Measurements from ENCODE around the gene FAM193A. TPM values are rescaled to one million over a fixed set of nuclear protein-coding genes. Genes with fewer than 3 reads are reported as not detected.
"Not testable (repeated sequence)": the region's sequence is repeated elsewhere in the genome, so short reads cannot be mapped to it uniquely, and the experiment has no call there.

The FAM193A gene
- total and polyA plus RNA-seq, 9 donors: 12.9 to 24.2 (median 19.7) TPM

GRCh38 chr4:2515830-2516550 is 20.5 kb upstream of the FAM193A start:
- Histone ChIP-seq H3K4me3 (ENCODE audit: low read length) (no peak overlapping the region), H3K36me3 (ENCODE audit: control insufficient read depth, insufficient read depth, low read length) (peaks cover 44% of the 10 kb centered on the region), H3K4me1 (ENCODE audit: control insufficient read depth, insufficient read depth, low read length) (peaks cover 6% of the 10 kb centered on the region), H3K27ac (ENCODE audit: low read length) (no peak overlapping the region), H3K27me3 (ENCODE audit: control insufficient read depth, insufficient read depth, low read length) (no peaks in the 10 kb centered on the region), H3K9me3 (replicated peaks; ENCODE audit: control insufficient read depth, low read depth, low read length) (no peaks in the 10 kb centered on the region)
- DNase-seq: peak; percentile 80
- 43% methylated on average over 2 of the region's 4 CpGs for WGBS (ENCODE audit: insufficient coverage)

- WGBS (ENCODE audit: insufficient coverage): no CpG with 5 or more reads among the region's 2 CpGs
- Histone ChIP-seq H3K4me1 (ENCODE audit: control insufficient read depth, insufficient read depth, low read length) (peaks cover 6% of the 10 kb centered on the region), H3K36me3 (ENCODE audit: control insufficient read depth, insufficient read depth, low read length) (peaks cover 41% of the 10 kb centered on the region), H3K27ac (ENCODE audit: low read length) (no peak overlapping the region), H3K4me3 (ENCODE audit: low read length) (no peak overlapping the region), H3K27me3 (ENCODE audit: control insufficient read depth, insufficient read depth, low read length) (no peaks in the 10 kb centered on the region), H3K9me3 (replicated peaks; ENCODE audit: control insufficient read depth, low read depth, low read length) (no peaks in the 10 kb centered on the region)
- DNase-seq: no peak
Measured at GRCh38 chr4:2516635-2517034, 19.8 kb upstream of the FAM193A start.

GRCh38 chr4:2526559-2526958 is 9.9 kb upstream of the FAM193A start:
- 94% methylated on average over 2 of the region's 9 CpGs for WGBS (ENCODE audit: insufficient coverage)
- H3K4me1 ChIP-seq (ENCODE audit: control insufficient read depth, insufficient read depth, low read length): no peaks in the 10 kb centered on the region
- no peak overlapping the region for H3K4me3 ChIP-seq (ENCODE audit: low read length)
- H3K27me3 ChIP-seq (ENCODE audit: control insufficient read depth, insufficient read depth, low read length): no peaks in the 10 kb centered on the region
- H3K9me3 ChIP-seq (replicated peaks; ENCODE audit: control insufficient read depth, low read depth, low read length): no peaks in the 10 kb centered on the region
- no peaks in the 10 kb centered on the region for H3K36me3 ChIP-seq (ENCODE audit: control insufficient read depth, insufficient read depth, low read length)
- H3K27ac ChIP-seq (ENCODE audit: low read length): no peak overlapping the region
- no peak for DNase-seq

- no peaks in the 10 kb centered on the region for H3K9me3 ChIP-seq (replicated peaks; ENCODE audit: control insufficient read depth, low read depth, low read length)
- no peak for DNase-seq
- peaks cover 17% of the 10 kb centered on the region for H3K4me1 ChIP-seq (ENCODE audit: control insufficient read depth, insufficient read depth, low read length)
- H3K27ac ChIP-seq (ENCODE audit: low read length): peak overlapping the region; percentile 96
- 62% methylated on average over 5 of the region's 5 CpGs for WGBS (ENCODE audit: insufficient coverage)
- H3K4me3 ChIP-seq (ENCODE audit: low read length): peak overlapping the region; percentile 77
- no peaks in the 10 kb centered on the region for H3K36me3 ChIP-seq (ENCODE audit: control insufficient read depth, insufficient read depth, low read length)
- H3K27me3 ChIP-seq (ENCODE audit: control insufficient read depth, insufficient read depth, low read length): no peaks in the 10 kb centered on the region
Measured at GRCh38 chr4:2534904-2535375, 1.5 kb upstream of the FAM193A start.

- H3K27ac ChIP-seq (ENCODE audit: low read length): peak overlapping the region; percentile 96
- no peaks in the 10 kb centered on the region for H3K27me3 ChIP-seq (ENCODE audit: control insufficient read depth, insufficient read depth, low read length)
- WGBS (ENCODE audit: insufficient coverage): 1% methylated on average over 77 of the region's 77 CpGs
- peak overlapping the region; percentile 77 for H3K4me3 ChIP-seq (ENCODE audit: low read length)
- H3K36me3 ChIP-seq (ENCODE audit: control insufficient read depth, insufficient read depth, low read length): no peaks in the 10 kb centered on the region
- peak; percentile 65 for DNase-seq
- H3K9me3 ChIP-seq (replicated peaks; ENCODE audit: control insufficient read depth, low read depth, low read length): no peaks in the 10 kb centered on the region
- peaks cover 17% of the 10 kb centered on the region for H3K4me1 ChIP-seq (ENCODE audit: control insufficient read depth, insufficient read depth, low read length)
Measured at GRCh38 chr4:2535376-2536192, 863 bp upstream of the FAM193A start.

- H3K36me3 ChIP-seq (ENCODE audit: control insufficient read depth, insufficient read depth, low read length): no peaks in the 10 kb centered on the region
- peak; percentile 59 for DNase-seq
- no peaks in the 10 kb centered on the region for H3K27me3 ChIP-seq (ENCODE audit: control insufficient read depth, insufficient read depth, low read length)
- under 1% methylated on average over 102 of the region's 103 CpGs for WGBS (ENCODE audit: insufficient coverage)
- H3K4me3 ChIP-seq (ENCODE audit: low read length): peak overlapping the region; percentile 54
- no peaks in the 10 kb centered on the region for H3K9me3 ChIP-seq (replicated peaks; ENCODE audit: control insufficient read depth, low read depth, low read length)
- peak overlapping the region; percentile 73 for H3K27ac ChIP-seq (ENCODE audit: low read length)
- H3K4me1 ChIP-seq (ENCODE audit: control insufficient read depth, insufficient read depth, low read length): peaks cover 17% of the 10 kb centered on the region
Measured at GRCh38 chr4:2537011-2537830, 774 bp downstream of the FAM193A start.

- not testable (repeated sequence) for H3K36me3 ChIP-seq (ENCODE audit: control insufficient read depth, insufficient read depth, low read length); H3K9me3 ChIP-seq (replicated peaks; ENCODE audit: control insufficient read depth, low read depth, low read length); H3K27me3 ChIP-seq (ENCODE audit: control insufficient read depth, insufficient read depth, low read length); DNase-seq; H3K4me1 ChIP-seq (ENCODE audit: control insufficient read depth, insufficient read depth, low read length); H3K27ac ChIP-seq (ENCODE audit: low read length); H3K4me3 ChIP-seq (ENCODE audit: low read length)
- 100% methylated on average over 1 of the region's 10 CpGs for WGBS (ENCODE audit: insufficient coverage)
Measured at GRCh38 chr4:2543580-2544191, 7.2 kb downstream of the FAM193A start.

- Histone ChIP-seq H3K4me3 (ENCODE audit: low read length) (no peak overlapping the region), H3K9me3 (replicated peaks; ENCODE audit: control insufficient read depth, low read depth, low read length) (no peaks in the 10 kb centered on the region), H3K27me3 (ENCODE audit: control insufficient read depth, insufficient read depth, low read length) (no peaks in the 10 kb centered on the region), H3K4me1 (ENCODE audit: control insufficient read depth, insufficient read depth, low read length) (no peaks in the 10 kb centered on the region), H3K27ac (ENCODE audit: low read length) (no peak overlapping the region), H3K36me3 (ENCODE audit: control insufficient read depth, insufficient read depth, low read length) (peaks cover 6% of the 10 kb centered on the region)
- WGBS (ENCODE audit: insufficient coverage): 96% methylated on average over 5 of the region's 7 CpGs
- no peak for DNase-seq
Measured at GRCh38 chr4:2545321-2546013, 9.0 kb downstream of the FAM193A start.

- DNase-seq: no peak
- H3K36me3 ChIP-seq (ENCODE audit: control insufficient read depth, insufficient read depth, low read length): peaks cover 6% of the 10 kb centered on the region
Measured at GRCh38 chr4:2546286-2546823, 9.9 kb downstream of the FAM193A start.

More at GRCh38 chr4:2546286-2546823, 9.9 kb downstream of the FAM193A start:
- Histone ChIP-seq H3K27ac (ENCODE audit: low read length) (no peak overlapping the region), H3K27me3 (ENCODE audit: control insufficient read depth, insufficient read depth, low read length) (no peaks in the 10 kb centered on the region), H3K4me1 (ENCODE audit: control insufficient read depth, insufficient read depth, low read length) (no peaks in the 10 kb centered on the region), H3K4me3 (ENCODE audit: low read length) (no peak overlapping the region), H3K9me3 (replicated peaks; ENCODE audit: control insufficient read depth, low read depth, low read length) (no peaks in the 10 kb centered on the region)

All from muscle of leg (tissue), 11 donors.